Measurements from ENCODE around the gene DIPK1C. TPM values are rescaled to one million over a fixed set of nuclear protein-coding genes. Genes with fewer than 3 reads are reported as not detected.

Gene DIPK1C
- polyA plus RNA-seq, 4 donors = 0.10 to 0.43 TPM; not detected in 2

DNA sequence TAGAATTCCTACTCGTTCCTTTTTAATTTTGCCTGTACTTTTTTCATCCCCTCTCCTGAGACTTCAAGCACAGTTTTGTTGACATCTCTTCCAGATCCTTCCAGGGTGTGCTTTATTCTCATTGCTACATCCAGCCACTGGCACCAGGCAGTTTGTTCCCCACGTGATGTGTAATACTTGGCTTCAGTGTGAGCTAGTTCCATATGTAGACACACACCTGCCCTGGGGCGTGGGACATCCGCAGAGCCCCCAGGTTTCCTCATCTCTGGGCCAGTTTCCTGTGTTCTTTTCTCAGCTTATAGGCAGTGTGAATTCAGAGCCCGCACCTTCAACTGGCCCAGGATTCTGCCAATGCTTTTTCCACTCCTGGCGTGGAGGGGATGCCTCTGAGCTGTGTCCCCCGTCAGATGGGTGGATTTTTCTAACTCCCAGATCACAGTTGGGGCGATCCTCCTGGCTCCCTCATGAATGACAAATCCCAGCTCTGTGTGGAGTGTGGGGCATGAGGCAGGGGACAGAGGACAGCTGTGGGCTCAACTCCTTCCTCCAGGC lies 46.6 kb downstream of the DIPK1C start:
- Histone ChIP-seq H3K36me3 (ENCODE audit: control insufficient read depth in 3 of 3, insufficient read depth in 2 of 3, low read depth in 1 of 3, low read length in 3 of 3) (no peaks in the 10 kb centered on the region), H3K4me3 (ENCODE audit: low read depth in 1 of 3, low read length in 3 of 3) (no peak overlapping the region), H3K27ac (ENCODE audit: low read depth in 1 of 3, low read length in 2 of 3) (no peak overlapping the region), H3K4me1 (ENCODE audit: control insufficient read depth in 3 of 3, insufficient read depth in 2 of 3, low read depth in 1 of 3, low read length in 2 of 3) (no peaks in the 10 kb centered on the region), H3K9me3 (ENCODE audit: control insufficient read depth in 2 of 2, insufficient read depth in 1 of 2, low read depth in 1 of 2, low read length in 1 of 2) (no peaks in the 10 kb centered on the region), H3K27me3 (ENCODE audit: control insufficient read depth in 3 of 3, insufficient read depth in 3 of 3, low read length in 3 of 3) (peaks cover 0 to 6% (median 2%) of the 10 kb centered on the region in 3 donors)
- DNase-seq (no peak), FAIRE-seq (no peak)
- WGBS, 3 donors = 72 to 78% (median 72%) methylated on average over 8 of the region's 8 CpGs

DNA sequence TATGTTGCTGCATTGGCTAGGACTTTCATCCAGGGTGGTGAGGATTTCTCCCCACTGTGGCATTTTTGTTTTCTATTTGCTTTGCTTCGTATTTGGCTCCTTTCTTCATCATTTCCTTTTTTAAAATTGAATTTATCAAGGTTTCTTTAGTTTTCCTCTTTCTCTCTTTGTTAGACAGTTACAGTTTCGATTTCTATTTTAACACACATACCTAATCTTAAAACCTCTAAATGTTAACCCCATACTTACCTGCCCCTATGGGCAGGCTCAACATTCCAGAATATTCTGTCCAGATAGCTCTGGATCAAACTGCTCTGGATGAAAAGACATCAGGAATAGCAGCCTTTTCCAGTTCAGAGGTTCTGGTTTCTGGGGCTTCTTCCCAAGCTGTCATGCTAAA lies 49.2 kb downstream of the DIPK1C start:
- Histone ChIP-seq H3K9me3 (ENCODE audit: control insufficient read depth in 2 of 2, insufficient read depth in 1 of 2, low read depth in 1 of 2, low read length in 1 of 2) (no peaks in the 10 kb centered on the region), H3K27me3 (ENCODE audit: control insufficient read depth in 3 of 3, insufficient read depth in 3 of 3, low read length in 3 of 3) (peaks cover 0 to 3% (median 2%) of the 10 kb centered on the region in 3 donors), H3K27ac (ENCODE audit: low read depth in 1 of 3, low read length in 2 of 3) (no peak overlapping the region), H3K36me3 (ENCODE audit: control insufficient read depth in 3 of 3, insufficient read depth in 2 of 3, low read depth in 1 of 3, low read length in 3 of 3) (no peaks in the 10 kb centered on the region), H3K4me3 (ENCODE audit: low read depth in 1 of 3, low read length in 3 of 3) (no peak overlapping the region), H3K4me1 (ENCODE audit: control insufficient read depth in 3 of 3, insufficient read depth in 2 of 3, low read depth in 1 of 3, low read length in 2 of 3) (no peaks in the 10 kb centered on the region)
- DNase-seq (no peak), FAIRE-seq (no peak)
- WGBS, 3 donors = 3 to 25% (median 15%) methylated on average over 2 of the region's 2 CpGs

DNA sequence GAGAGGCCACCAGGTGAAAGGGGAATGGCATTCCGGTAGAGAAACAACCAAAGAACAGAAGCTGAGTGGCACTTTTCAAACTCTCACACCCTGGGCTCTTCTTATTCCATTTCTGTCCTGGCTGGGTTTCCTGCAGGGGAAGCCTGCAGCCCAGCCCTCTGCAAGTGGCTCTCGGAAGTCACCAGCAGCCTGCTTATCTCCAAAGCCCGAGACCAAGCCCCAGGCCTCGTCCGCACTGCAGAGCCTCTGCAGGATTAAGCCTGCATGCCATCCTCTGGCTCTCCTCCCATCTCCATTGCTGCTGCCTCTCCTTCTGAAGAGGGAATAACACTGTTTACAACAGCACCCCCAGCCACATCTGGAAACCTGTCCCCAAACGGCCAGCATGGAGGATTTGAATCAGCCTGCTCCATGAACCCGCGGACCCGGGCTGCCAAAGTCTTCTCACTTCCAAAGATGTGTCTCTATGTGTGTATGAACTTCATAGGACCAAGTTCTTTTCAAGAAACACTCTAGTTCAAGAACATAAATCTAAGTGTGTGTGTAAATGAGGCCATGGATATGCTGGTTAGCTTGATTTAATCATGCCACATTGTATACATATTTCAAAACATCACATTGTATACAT lies 54.2 kb downstream of the DIPK1C start:
- Histone ChIP-seq H3K27ac (ENCODE audit: low read depth in 1 of 3, low read length in 2 of 3) (no peak overlapping the region), H3K9me3 (ENCODE audit: control insufficient read depth in 2 of 2, insufficient read depth in 1 of 2, low read depth in 1 of 2, low read length in 1 of 2) (no peaks in the 10 kb centered on the region), H3K4me1 (ENCODE audit: control insufficient read depth in 3 of 3, insufficient read depth in 2 of 3, low read depth in 1 of 3, low read length in 2 of 3) (no peaks in the 10 kb centered on the region), H3K4me3 (ENCODE audit: low read depth in 1 of 3, low read length in 3 of 3) (no peak overlapping the region), H3K36me3 (ENCODE audit: control insufficient read depth in 3 of 3, insufficient read depth in 2 of 3, low read depth in 1 of 3, low read length in 3 of 3) (no peaks in the 10 kb centered on the region), H3K27me3 (ENCODE audit: control insufficient read depth in 3 of 3, insufficient read depth in 3 of 3, low read length in 3 of 3) (no peaks in the 10 kb centered on the region)
- FAIRE-seq (no peak), DNase-seq (no peak)
- 62 to 75% (median 71%) methylated on average over 9 of the region's 9 CpGs for WGBS, 3 donors

DNA sequence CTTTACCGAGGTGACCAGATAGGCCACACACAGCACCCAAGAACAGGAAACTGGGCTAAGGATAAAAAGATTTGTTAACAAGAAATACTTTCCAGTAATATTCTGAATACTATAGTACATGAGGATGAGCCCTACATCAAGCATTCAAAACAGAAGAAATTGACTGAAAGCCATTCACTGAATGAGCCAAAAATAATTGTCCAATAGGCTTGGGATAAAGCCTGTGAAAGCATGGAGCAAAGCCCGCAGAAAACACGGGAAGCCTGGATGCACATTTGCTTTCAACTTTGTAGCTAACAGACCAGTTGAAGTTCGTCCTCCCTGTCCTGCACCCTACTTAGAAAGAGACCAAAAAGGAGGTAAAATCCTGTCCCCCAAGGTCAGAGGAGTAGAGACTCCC lies 56.3 kb downstream of the DIPK1C start:
- no peaks in the 10 kb centered on the region for H3K36me3 ChIP-seq (ENCODE audit: control insufficient read depth in 3 of 3, insufficient read depth in 2 of 3, low read depth in 1 of 3, low read length in 3 of 3)
- no peak for DNase-seq
- no peak for FAIRE-seq

DNA sequence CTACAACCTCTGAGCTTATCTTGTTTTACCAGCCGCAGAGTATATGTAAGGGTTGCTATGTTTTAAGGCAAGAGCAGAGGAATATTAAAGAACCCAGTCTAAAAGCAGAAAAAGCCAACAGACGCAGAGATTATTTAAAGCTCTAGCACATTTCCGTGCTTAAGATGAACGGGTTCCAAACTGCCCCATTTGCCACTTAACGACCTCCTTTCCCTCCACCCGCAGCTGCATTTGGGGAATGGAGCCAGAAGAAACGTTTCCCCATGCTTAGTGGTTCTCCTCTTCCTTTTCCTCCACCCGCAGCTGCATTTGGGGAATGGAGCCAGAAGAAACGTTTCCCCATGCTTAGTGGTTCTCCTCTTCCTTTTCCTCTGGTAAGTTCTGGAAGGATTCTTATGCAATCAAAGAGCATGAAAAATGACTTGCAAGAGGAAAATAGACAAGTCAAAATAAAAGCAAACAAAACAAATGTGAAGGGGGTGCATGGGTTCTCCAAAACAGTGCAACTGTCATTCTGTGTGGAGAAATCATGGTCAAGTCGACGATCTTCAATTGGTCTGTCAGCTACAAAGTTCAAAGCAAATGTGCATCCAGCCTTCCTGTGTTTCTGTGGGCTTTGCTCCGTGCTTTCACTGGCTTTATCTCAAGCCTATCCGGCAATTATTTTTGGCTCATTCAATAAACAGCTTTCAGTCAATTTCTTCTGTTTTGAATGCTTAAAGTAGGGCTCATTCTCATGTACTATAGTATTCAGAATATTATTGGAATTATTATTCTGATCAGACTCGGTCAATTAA lies 57.8 kb downstream of the DIPK1C start:
- Histone ChIP-seq H3K36me3 (ENCODE audit: control insufficient read depth in 3 of 3, insufficient read depth in 2 of 3, low read depth in 1 of 3, low read length in 3 of 3) (no peaks in the 10 kb centered on the region), H3K4me1 (ENCODE audit: control insufficient read depth in 3 of 3, insufficient read depth in 2 of 3, low read depth in 1 of 3, low read length in 2 of 3) (peaks cover 0 to 2% (median 0%) of the 10 kb centered on the region in 3 donors), H3K27ac (ENCODE audit: low read depth in 1 of 3, low read length in 2 of 3) (no peak overlapping the region), H3K9me3 (ENCODE audit: control insufficient read depth in 2 of 2, insufficient read depth in 1 of 2, low read depth in 1 of 2, low read length in 1 of 2) (no peaks in the 10 kb centered on the region), H3K27me3 (ENCODE audit: control insufficient read depth in 3 of 3, insufficient read depth in 3 of 3, low read length in 3 of 3) (no peaks in the 10 kb centered on the region), H3K4me3 (ENCODE audit: low read depth in 1 of 3, low read length in 3 of 3) (no peak overlapping the region)
- no peak for FAIRE-seq
- 37 to 69% (median 57%) methylated on average over 14 of the region's 14 CpGs for WGBS, 3 donors
- no peak for DNase-seq

More for the DNA sequence above, 56.3 kb downstream of the DIPK1C start:
- WGBS, 3 donors = 71 to 84% (median 75%) methylated on average over 4 of the region's 4 CpGs
- no peaks in the 10 kb centered on the region for H3K27me3 ChIP-seq (ENCODE audit: control insufficient read depth in 3 of 3, insufficient read depth in 3 of 3, low read length in 3 of 3)
- H3K9me3 ChIP-seq (ENCODE audit: control insufficient read depth in 2 of 2, insufficient read depth in 1 of 2, low read depth in 1 of 2, low read length in 1 of 2) = no peaks in the 10 kb centered on the region
- H3K4me3 ChIP-seq (ENCODE audit: low read depth in 1 of 3, low read length in 3 of 3) = no peak overlapping the region
- peaks cover 0 to 2% (median 0%) of the 10 kb centered on the region in 3 donors for H3K4me1 ChIP-seq (ENCODE audit: control insufficient read depth in 3 of 3, insufficient read depth in 2 of 3, low read depth in 1 of 3, low read length in 2 of 3)
- no peak overlapping the region for H3K27ac ChIP-seq (ENCODE audit: low read depth in 1 of 3, low read length in 2 of 3)

DNA sequence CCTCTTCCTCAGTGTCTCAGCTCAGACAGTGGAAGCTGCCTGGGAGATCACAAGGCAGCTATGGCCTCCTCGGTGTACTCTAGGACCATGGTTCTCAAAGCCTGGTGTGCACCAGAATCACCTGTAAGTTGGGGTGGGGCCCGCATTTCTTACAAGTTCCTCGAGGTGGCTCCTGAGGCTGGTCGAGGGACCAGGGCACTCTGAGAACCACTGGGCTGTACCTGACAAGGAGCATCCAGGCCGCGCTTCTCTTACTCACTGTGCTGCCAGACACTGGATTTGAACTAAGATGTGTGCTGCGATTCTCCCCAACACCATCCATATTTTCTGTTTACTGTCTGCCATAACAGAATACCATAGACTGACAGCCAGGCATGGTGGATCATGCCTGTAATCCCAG lies 59.5 kb downstream of the DIPK1C start:
- H3K4me1 ChIP-seq (ENCODE audit: control insufficient read depth in 3 of 3, insufficient read depth in 2 of 3, low read depth in 1 of 3, low read length in 2 of 3) = peaks cover 0 to 2% (median 0%) of the 10 kb centered on the region in 3 donors
- WGBS, 3 donors = 63 to 85% (median 73%) methylated on average over 7 of the region's 7 CpGs
- no peak overlapping the region for H3K4me3 ChIP-seq (ENCODE audit: low read depth in 1 of 3, low read length in 3 of 3)
- no peaks in the 10 kb centered on the region for H3K27me3 ChIP-seq (ENCODE audit: control insufficient read depth in 3 of 3, insufficient read depth in 3 of 3, low read length in 3 of 3)
- peak; percentile 8 to 28 for DNase-seq
- no peak for FAIRE-seq
- H3K27ac ChIP-seq (ENCODE audit: low read depth in 1 of 3, low read length in 2 of 3) = no peak overlapping the region
- no peaks in the 10 kb centered on the region for H3K9me3 ChIP-seq (ENCODE audit: control insufficient read depth in 2 of 2, insufficient read depth in 1 of 2, low read depth in 1 of 2, low read length in 1 of 2)
- H3K36me3 ChIP-seq (ENCODE audit: control insufficient read depth in 3 of 3, insufficient read depth in 2 of 3, low read depth in 1 of 3, low read length in 3 of 3) = no peaks in the 10 kb centered on the region

DNA sequence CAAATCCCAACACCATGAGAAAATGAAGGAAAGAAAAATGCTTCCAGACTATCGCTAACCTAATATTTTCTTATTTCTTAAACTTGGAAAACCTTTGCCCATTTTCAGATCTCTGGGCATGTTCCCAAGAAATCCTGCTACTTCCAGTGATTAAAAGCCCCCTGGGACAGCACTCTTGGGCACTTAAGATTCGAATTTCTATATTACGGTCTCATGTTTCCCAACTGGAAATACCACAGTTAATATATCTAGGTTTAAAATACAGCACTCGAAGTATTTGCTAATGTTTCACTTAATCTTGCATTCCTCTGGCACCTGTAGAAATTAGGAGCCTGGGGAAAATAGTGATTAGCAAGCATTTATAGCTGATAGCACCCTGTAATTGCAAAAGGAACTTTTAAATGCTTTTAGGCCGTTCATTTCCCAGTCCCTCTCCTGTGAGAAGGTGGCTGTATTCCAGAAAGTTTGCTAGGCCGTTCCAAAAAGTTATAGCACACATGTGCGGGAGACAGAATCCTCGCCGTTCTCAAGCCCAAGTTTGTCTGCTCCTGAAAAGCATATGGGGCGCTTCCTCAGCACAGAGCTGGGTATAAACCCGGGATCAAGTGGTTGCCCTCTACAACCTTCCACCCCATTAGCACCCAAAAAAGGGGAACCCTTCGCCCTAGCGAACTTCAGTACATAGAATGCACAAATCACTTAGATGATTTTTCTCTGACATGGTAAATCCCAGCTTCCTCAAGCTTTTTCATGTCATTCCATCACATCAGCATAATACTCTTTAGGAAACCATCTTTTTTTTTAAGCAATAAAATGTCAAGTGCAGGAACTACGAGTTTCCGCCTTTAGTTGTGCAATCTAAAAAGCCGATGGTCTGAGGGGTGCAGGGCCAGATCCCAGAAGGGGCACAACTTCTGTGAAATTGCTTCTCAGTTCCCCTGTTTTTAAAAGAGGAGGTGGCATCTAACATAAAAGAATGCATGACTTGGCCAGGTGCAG lies 60.6 kb downstream of the DIPK1C start:
- DNase-seq = no peak
- H3K27me3 ChIP-seq (ENCODE audit: control insufficient read depth in 3 of 3, insufficient read depth in 3 of 3, low read length in 3 of 3) = no peaks in the 10 kb centered on the region
- H3K9me3 ChIP-seq (ENCODE audit: control insufficient read depth in 2 of 2, insufficient read depth in 1 of 2, low read depth in 1 of 2, low read length in 1 of 2) = no peaks in the 10 kb centered on the region
- H3K27ac ChIP-seq (ENCODE audit: low read depth in 1 of 3, low read length in 2 of 3) = no peak overlapping the region
- no peak overlapping the region for H3K4me3 ChIP-seq (ENCODE audit: low read depth in 1 of 3, low read length in 3 of 3)
- no peak for FAIRE-seq
- 55 to 73% (median 69%) methylated on average over 16 of the region's 16 CpGs for whole genome bisulfite sequencing, 3 donors
- H3K36me3 ChIP-seq (ENCODE audit: control insufficient read depth in 3 of 3, insufficient read depth in 2 of 3, low read depth in 1 of 3, low read length in 3 of 3) = no peaks in the 10 kb centered on the region
- peaks cover 0 to 2% (median 0%) of the 10 kb centered on the region in 3 donors for H3K4me1 ChIP-seq (ENCODE audit: control insufficient read depth in 3 of 3, insufficient read depth in 2 of 3, low read depth in 1 of 3, low read length in 2 of 3)

DNA sequence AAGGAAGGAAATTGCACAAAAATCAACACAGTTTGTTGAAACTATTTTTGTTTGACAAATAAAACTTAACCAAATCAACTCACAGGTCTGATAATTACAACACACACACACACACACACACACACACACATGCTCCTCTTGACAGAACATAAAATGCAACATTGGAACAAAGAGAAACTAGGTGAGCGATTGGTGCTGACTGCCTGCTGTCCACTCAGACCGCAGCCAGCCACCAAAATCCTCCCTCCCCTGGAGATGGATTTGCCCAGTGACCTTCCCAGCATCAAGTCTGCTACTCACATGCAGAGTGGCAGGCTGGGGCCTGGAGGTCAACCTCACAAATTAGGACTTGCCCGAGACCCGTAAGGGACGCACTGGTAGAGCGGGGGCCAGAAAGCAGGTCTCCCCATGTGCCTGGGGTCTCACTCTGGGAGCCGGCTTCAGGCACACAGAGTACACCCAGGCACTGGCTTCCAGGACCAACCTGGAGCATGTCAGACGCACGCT lies 61.4 kb downstream of the DIPK1C start:
- FAIRE-seq (no peak), DNase-seq (no peak)
- H3K4me3 ChIP-seq (ENCODE audit: low read depth in 1 of 3, low read length in 3 of 3) = no peak overlapping the region
- 90 to 95% (median 90%) methylated on average over 9 of the region's 9 CpGs for WGBS, 3 donors
- H3K27ac ChIP-seq (ENCODE audit: low read depth in 1 of 3, low read length in 2 of 3) = no peak overlapping the region
- H3K36me3 ChIP-seq (ENCODE audit: control insufficient read depth in 3 of 3, insufficient read depth in 2 of 3, low read depth in 1 of 3, low read length in 3 of 3) = no peaks in the 10 kb centered on the region
- H3K9me3 ChIP-seq (ENCODE audit: control insufficient read depth in 2 of 2, insufficient read depth in 1 of 2, low read depth in 1 of 2, low read length in 1 of 2) = no peaks in the 10 kb centered on the region
- H3K27me3 ChIP-seq (ENCODE audit: control insufficient read depth in 3 of 3, insufficient read depth in 3 of 3, low read length in 3 of 3) = no peaks in the 10 kb centered on the region
- H3K4me1 ChIP-seq (ENCODE audit: control insufficient read depth in 3 of 3, insufficient read depth in 2 of 3, low read depth in 1 of 3, low read length in 2 of 3) = peaks cover 0 to 2% (median 0%) of the 10 kb centered on the region in 3 donors
